ENCODE measurements around the gene SPTBN1.

GRCh38 chr2:54638103-54638502 lies 182.0 kb downstream of the SPTBN1 start:
- no peak for TF ChIP-seq EZH2phosphoT487 (IDR thresholded peaks at IDR 0.05; ENCODE audit: low read depth, severe bottlenecking, unreplicated experiment)
- TF ChIP-seq EZH2 (IDR thresholded peaks at IDR 0.05; ENCODE audit: borderline replicate concordance), result no peak
- no peak for TF ChIP-seq CTCF (IDR thresholded peaks at IDR 0.05; ENCODE audit: poor library complexity)
